Measurements from ENCODE around the gene RCAN1.

RCAN1 gene

DNA sequence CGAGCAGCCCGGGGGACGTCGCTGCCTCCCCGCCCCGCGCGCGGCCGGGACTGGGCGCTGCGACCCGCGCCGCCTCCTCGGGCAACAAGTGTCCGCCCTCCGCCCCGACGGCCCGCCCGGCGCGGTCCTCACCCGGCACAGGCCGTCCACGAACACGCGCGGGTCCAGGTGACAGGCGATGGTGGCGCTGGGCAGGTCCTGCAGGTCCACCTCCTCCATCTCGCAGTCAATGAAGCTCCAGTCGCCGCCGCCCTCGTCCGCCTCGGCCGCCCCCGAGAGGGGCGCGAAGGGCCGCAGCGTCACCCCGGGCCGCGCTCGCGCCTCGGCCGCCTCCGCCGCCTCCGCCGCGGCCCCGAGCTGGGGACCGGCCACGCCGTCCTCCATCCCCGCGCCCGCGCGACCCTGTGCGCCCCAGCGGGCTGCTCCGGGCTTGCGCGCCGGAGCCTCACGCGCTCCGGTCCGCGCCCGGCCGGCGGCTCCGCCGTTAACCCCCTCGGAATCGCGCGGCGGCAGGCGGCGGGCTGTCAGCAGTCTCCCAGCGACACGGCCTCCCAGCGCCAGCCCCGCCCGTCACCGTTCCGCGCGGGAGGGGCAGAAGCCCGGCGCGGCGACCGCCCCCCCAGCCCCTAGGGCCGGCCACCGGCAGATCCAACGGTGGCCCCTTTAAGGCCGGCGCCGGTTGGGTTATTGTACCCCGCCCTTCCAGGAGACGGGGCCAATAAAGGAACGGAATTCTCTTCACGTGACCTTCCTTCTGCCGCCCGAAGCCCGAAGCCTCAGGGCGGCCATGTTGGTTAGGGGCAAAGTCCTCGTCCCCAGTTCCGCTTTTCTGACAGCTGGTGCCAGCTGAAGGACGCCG is at the start of gene RCAN1:
RCAN1 (minus strand) TSS at position 486 of the 859 bp plus-strand sequence; CDS start at position 384, 102 bp downstream.
- DNase-seq: peak; percentile 99

GRCh38 chr21:34661848-34662247 is 46.9 kb upstream of the RCAN1 start:
- no peak for DNase-seq

DNA sequence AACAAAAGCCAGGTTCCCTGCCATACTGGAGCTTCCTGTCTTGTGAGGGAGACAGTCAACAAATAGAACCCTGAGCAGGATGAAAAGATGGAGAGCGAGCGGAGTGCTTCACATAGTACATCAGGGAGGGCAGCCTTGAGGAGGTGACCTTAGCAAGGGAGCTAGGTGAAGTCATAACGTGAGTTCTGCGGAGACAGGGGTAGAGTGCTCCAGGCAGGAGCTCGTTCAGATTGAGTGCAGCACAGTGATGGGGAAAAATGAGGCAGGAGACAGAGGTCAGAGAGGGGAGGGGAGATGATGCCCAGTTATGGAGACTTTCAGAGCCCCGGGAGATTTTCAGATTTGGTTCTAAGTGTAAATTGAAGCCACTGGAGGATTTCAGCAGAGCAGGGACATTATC is 38.6 kb upstream of the RCAN1 start:
- peak; percentile 47 for DNase-seq

DNA sequence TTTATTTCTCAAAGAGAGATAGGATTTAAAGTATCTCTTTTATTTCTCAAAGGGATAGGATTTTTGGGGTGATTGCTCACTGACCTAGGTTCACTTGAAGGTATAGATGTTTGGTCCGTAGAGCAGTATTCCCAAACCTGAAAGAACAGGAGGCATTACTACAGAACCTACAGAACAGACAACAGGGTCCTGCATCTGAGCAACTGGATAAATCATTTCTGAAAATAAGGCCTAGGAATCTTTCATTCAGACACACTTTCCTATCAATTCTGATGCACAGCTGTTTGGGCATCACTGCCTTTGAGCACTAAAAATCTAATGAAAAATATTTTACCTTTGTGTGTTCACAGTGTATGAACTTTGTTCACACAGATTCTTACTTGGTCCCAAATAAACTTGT is 36.7 kb upstream of the RCAN1 start:
- DNase-seq: no peak

DNA sequence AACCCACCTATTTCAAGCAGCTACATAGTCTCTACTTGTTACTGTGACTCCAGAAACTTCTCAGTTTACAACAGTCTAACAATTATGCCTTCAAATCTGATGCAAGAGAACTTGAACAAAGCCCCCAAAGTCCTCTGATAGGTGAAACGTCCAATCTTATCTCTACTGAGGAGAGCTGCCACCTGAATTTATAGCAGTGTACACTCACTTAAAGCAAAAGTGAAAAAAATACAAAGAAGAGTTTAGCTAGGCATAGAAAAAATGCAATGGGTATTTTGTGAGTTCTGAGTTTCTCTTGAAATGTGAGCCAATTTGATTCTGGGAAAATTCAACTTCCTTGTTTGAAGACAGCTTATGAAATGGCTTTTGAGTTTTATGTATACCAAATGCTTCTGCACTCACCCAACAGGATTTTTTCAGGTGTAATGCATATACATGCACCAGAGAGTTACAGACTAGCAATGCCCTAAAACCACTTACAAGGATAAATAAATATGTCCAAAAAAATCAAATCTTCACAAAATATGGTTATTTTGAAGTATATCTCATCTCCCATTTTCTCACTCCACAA is 36.0 kb upstream of the RCAN1 start:
- no peak for DNase-seq

DNA sequence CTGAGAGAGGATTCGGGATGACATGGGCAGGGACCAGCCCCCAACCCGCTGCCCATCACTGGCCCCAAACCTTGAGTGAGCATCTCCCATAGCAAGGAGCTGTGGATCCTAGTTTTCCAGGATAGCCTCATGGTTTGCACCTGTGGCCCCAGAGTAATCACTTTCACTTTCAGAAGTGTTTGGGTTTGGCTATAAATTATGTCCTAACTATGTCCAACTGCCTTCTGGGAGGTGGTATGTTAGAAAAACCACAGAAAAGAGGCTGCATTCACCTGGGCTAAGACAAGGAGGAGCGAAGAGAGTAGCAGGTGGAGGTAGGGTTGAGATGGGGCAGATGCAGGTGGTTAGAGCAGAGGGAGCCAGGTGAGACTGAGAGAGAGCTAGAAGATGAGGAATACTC is 34.5 kb upstream of the RCAN1 start:
- DNase-seq: peak; percentile 62

DNA sequence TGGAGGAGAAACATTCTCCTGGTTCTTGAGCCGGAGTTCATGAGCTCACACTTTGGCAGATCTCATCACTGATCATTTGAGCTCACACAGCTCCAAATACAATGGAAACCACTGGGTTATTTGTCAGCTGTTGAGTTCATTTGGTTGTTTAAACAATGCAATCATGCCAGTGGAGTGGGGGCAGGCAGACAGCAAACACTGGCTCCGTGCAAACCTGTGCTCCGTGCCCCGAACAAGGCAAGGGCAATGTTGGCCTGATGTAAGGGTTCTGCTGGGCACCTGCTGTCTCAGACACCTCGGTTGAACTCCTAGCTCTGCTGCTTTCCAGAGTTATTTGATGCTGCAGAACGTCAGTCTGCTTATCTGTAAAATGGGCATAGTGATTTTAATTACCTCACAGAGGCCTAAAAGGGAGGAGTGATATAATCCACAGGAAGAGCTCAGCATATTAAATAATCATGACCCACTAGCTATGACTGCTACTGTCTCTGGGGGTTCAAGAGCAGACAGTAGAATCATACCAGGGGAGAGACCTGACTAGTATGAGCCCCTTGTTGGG is 33.9 kb upstream of the RCAN1 start:
- DNase-seq: peak; percentile 80

GRCh38 chr21:34647555-34647954 is 32.6 kb upstream of the RCAN1 start:
- DNase-seq: peak; percentile 93

DNA sequence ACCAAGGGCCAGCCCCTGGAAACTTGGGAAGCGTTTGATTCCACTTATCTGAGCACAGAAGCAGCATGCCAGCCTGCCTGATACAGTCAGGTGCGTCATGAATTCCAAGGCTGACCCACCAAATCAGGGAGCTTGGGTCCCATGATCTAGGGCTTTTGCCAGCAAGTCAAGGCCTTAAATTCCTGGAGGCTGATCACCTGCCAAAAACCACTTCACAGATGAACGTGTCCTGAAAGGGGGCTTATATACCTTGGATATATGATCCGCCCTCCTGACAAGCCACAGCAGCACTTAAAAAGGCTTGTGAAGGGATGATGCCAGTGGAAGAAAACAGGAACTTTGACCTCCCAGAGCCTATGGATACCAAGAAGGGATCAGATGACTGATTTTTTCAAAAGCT is 29.9 kb upstream of the RCAN1 start:
- DNase-seq: peak; percentile 63

DNA sequence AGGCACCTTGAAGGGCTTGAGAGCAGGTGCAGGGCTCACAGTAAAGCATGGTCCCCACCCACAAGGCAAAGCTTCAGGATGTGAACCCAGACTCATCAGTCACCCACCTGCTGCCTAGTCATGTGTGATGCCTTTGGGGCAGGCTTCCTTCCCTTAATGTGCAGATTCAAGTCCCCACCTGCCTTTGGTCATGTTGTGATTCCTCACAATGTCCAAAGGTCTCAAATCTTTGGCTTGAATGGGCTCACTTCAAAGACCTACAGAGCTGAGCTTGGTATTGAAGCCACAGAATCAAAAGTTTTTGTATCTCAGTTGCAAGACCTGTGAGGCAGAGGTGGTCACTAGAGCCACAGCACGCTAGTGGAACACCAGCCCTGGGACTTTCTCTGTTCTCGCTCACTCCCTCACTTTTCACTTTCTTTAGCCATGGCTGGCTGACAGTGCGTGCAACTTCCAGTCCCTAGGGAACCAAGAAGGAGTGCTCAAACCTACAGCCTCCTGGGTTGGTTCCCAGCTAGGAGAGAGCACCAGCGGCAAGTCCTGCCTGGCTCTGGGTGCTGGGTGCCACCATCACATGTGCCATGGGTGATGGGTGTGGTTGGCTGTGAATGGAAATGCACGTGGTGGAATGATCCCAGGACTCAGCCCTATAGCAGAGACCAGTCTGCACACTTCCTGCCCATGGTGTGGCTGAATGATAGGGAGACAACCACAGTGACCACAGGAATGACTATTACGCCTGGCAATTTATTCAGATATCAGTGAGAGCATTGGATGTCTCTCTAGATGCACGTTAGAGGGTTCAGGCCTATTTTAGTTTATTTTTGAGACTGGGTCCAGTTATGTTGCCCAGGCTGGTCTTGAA is 27.5 kb upstream of the RCAN1 start:
- DNase-seq: peak; percentile 50

DNA sequence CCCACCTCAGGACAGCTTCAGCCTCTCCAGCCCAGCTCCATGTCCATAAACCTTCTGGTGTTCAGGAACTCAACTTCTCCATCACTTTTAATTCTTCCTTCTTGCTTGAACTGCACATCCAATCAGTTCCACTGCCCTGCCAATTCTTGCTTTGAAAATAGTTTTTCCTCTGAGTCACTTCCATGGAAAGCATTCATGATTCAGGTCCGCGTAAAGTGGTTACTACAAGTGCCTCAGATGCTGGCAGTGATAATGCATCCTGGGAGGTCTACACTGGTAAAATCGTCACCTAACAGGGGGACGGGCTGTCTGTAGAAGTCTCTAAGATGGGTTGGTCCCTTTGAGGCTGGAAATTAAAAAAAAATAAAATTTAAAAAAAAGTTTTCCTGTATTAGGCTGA is 25.9 kb upstream of the RCAN1 start:
- DNase-seq: no peak

- no peak for DNase-seq
Observed at GRCh38 chr21:34639882-34640788, 25.2 kb upstream of the RCAN1 start.

DNA sequence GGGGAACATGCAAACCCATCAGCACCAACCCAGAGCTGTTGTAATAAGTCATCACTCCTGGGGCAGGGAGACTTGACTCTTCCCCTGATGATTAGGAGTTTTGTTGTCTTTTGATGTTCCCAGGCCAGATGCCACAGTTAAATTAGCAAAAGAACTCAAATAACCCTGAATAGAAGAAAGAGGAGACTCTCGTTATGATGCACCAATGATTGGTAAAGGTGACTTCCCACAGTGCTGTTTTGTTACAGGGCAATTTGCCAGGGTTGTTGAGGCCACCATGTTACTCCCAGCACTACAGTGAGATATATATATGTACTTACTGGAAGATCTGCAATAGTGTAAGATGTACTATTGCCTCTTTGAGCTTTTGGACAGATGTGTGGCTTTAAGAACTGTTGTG is 24.3 kb upstream of the RCAN1 start:
- peak; percentile 36 for DNase-seq

- DNase-seq: no peak
Observed at GRCh38 chr21:34636961-34637360, 22.0 kb upstream of the RCAN1 start.

DNA sequence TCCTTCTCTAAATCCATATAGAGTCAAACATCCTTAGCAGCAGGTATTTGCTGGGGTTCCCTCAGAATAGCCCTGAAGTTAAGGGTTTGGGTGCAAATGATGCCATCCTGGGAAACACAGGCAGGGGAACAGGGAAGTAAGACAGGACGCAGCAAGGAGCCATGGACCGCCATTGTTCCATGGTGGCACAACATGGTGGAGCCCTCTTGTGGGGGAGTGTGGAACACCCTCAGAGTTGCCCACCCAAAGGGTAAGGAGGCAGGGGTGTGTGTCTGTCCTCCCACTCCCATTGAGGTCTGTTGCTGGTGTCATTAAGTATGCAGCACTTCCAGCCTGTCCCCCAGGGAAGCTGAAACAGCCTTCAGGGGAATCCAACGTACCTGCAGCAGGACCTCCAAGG is 20.4 kb upstream of the RCAN1 start:
- peak; percentile 44 for DNase-seq

DNA sequence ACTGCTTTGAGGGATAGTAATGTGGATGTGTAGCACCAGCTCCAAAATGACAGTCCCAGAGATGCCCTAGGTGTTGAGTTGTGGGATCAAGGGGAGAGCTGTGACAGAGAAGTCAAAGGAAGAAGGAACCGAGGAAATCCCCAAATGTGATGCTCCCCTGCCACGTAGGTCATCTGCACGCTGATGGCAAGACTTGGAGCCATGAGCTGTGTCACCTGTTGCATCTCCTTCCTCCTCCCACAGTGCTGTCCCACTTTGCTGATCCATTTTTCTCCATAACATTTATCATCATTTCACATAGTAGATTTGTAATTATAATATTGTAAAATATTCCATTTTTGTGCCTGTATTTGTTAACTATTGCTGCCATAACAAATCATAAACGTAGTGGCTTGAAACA is 17.6 kb upstream of the RCAN1 start:
- no peak for DNase-seq

DNA sequence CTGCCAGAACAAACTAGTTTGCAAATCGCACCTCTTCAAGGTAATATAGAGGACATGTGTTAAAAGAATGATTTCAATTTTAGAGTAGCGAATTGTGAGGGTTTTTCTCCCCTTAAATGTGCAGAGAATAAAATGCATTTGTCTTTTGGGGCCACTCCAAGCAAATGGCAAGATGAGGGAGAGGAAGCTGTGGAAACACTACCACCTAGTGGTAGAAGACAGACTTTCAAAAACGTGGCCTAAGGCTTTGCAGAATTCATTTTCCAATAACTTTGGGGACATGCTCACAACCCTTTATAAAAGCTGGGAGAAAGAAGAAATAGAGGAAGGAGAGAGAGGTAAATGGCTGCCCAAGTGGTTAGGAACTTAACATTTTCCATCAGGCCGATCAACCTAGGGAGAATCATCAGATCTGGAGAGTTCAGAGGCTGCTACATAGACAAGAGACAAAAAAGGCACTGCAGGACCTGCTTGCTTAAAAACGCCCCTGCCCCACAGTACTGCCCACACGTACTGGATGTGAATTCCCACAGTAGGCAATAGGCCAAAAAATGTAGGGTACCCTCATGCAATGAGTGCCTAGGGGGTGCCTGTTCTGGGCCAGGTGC is 15.7 kb upstream of the RCAN1 start:
- peak; percentile 78 for DNase-seq

DNA sequence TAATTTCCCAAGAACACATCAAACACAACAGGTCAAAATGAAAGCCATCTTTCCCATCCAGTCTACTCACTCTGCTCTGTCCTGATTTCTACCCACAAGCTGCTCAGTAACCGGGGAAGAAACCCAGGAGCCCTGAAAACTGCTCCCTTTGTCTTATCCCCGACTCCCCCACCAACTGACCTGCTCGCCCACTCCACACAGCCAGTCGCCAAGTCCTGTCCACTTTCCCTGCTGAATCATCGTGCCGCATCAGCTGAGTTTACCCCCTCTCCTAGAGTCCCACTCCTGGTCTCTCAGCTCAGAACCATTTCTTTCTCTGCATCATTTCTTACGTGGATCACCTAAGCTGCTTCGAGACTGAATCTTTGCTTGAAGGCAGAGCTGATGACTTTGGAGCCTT is 11.2 kb upstream of the RCAN1 start:
- DNase-seq: no peak

GRCh38 chr21:34625030-34625593 is 10.2 kb upstream of the RCAN1 start:
- DNase-seq: no peak

GRCh38 chr21:34623516-34623915 is 8.6 kb upstream of the RCAN1 start:
- no peak for DNase-seq

Data from NCI-H69 (cell line).